Ectodermal cell (in vitro differentiated cells): ENCODE data around the gene MYO1H. TPM values are rescaled to one million over a fixed set of nuclear protein-coding genes. Genes with fewer than 3 reads are reported as not detected.
A peak's percentile ranks its signal among the peaks of the same experiment; 100 is the strongest.

ENCODE experiments used
- H3K27ac ChIP-seq: 2 replicates; pipeline ENCODE4 v1.7.0; 2013; ENCODE audit warnings: mild to moderate bottlenecking, low read depth, low read length; ENCODE audit not compliant: insufficient read depth, poor library complexity, severe bottlenecking
- H3K27me3 ChIP-seq: 2 replicates; pipeline ENCODE4 v1.7.0; 2013; ENCODE audit warnings: mild to moderate bottlenecking, low read length; ENCODE audit not compliant: insufficient read depth, control insufficient read depth, poor library complexity, severe bottlenecking
- H3K36me3 ChIP-seq: one replicate; pipeline ENCODE4 v1.7.0; 2013; ENCODE audit warnings: low read length; ENCODE audit not compliant: control insufficient read depth, insufficient read depth
- H3K4me1 ChIP-seq: one replicate; pipeline ENCODE4 v1.7.0; 2013; ENCODE audit warnings: low read length; ENCODE audit not compliant: control insufficient read depth, insufficient read depth
- H3K4me3 ChIP-seq: 2 replicates; pipeline ENCODE4 v1.7.0; 2013; ENCODE audit warnings: low read depth, low read length, control low read depth; ENCODE audit not compliant: insufficient read depth
- H3K9me3 ChIP-seq: 2 replicates; pipeline ENCODE4 v1.7.0; 2013; ENCODE audit warnings: mild to moderate bottlenecking, low read length, moderate library complexity; ENCODE audit not compliant: control insufficient read depth
- WGBS, 2 experiments: methylation state at CpG; one replicate each; pipeline ENCODE4 v1.1.7; 2013; ENCODE audit warnings: missing lambda C conversion rate in 2 of 2; 5-methylcytosine and 5-hydroxymethylcytosine counted together
- polyA plus RNA-seq, 4 experiments: library from polyadenylated mRNA; stranded (reverse); fragments of 50-300 nt; gene quantifications; one replicate each; pipeline ENCODE4 v1.2.3, GENCODE V29; 2013

Gene MYO1H
- polyA plus RNA-seq (2013, experiment 1 of 4), result not detected
- polyA plus RNA-seq (2013, experiment 2 of 4), result not detected
- polyA plus RNA-seq (2013, experiment 3 of 4), result not detected
- not detected for polyA plus RNA-seq (2013, experiment 4 of 4)

- H3K4me3 ChIP-seq, result no peak within 1 kb of the TSS
- no peaks in the 10 kb centered on the region for H3K27me3 ChIP-seq
- 93 to 95% methylated on average over 8 of the region's 8 CpGs for WGBS, 2 experiments
- no peaks in the 10 kb centered on the region for H3K36me3 ChIP-seq
- H3K4me1 ChIP-seq, result no peaks in the 10 kb centered on the region
- H3K9me3 ChIP-seq, result no peaks in the 10 kb centered on the region
- H3K27ac ChIP-seq, result no peak within 1 kb of the TSS
Measured at GRCh38 chr12:109347589-109347988, at the start of gene MYO1H. TSS of gene MYO1H (plus strand) at chr12:109347900. CDS start at chr12:109347961, 61 bp downstream.

- Histone ChIP-seq H3K4me1 (peaks cover 3% of the 10 kb centered on the region), H3K27me3 (no peaks in the 10 kb centered on the region), H3K36me3 (no peaks in the 10 kb centered on the region), H3K27ac (no peak overlapping the region), H3K9me3 (no peaks in the 10 kb centered on the region), H3K4me3 (no peak overlapping the region)
- 88 to 96% methylated on average over 7 of the region's 7 CpGs for WGBS, 2 experiments
Measured at GRCh38 chr12:109299849-109300248, 47.9 kb upstream of the MYO1H start.

- Histone ChIP-seq H3K4me3 (no peak overlapping the region), H3K9me3 (no peaks in the 10 kb centered on the region), H3K36me3 (no peaks in the 10 kb centered on the region), H3K27me3 (peaks cover 10% of the 10 kb centered on the region), H3K4me1 (peaks cover 3% of the 10 kb centered on the region), H3K27ac (no peak overlapping the region)
- WGBS, 2 experiments, result 77 to 85% methylated on average over 3 of the region's 3 CpGs
Measured at GRCh38 chr12:109301643-109302168, 46.0 kb upstream of the MYO1H start.

GRCh38 chr12:109302358-109302757, 45.3 kb upstream of the MYO1H start:
- Histone ChIP-seq H3K4me1 (peaks cover 3% of the 10 kb centered on the region), H3K27me3 (peaks cover 16% of the 10 kb centered on the region), H3K4me3 (no peak overlapping the region), H3K36me3 (no peaks in the 10 kb centered on the region), H3K9me3 (no peaks in the 10 kb centered on the region), H3K27ac (no peak overlapping the region)
- WGBS, 2 experiments, result 76 to 86% methylated on average over 2 of the region's 2 CpGs

GRCh38 chr12:109302770-109303169, 44.9 kb upstream of the MYO1H start:
- H3K27ac ChIP-seq, result no peak overlapping the region
- H3K4me1 ChIP-seq, result peaks cover 3% of the 10 kb centered on the region
- H3K36me3 ChIP-seq, result no peaks in the 10 kb centered on the region
- 67 to 82% methylated on average over 4 to 5 of the region's 5 CpGs for WGBS, 2 experiments
- H3K27me3 ChIP-seq, result peaks cover 21% of the 10 kb centered on the region
- no peak overlapping the region for H3K4me3 ChIP-seq
- no peaks in the 10 kb centered on the region for H3K9me3 ChIP-seq

- Histone ChIP-seq H3K36me3 (no peaks in the 10 kb centered on the region), H3K9me3 (no peaks in the 10 kb centered on the region), H3K27ac (no peak overlapping the region), H3K4me3 (no peak overlapping the region), H3K4me1 (peaks cover 3% of the 10 kb centered on the region), H3K27me3 (peaks cover 38% of the 10 kb centered on the region)
- 59 to 64% methylated on average over 8 of the region's 8 CpGs for whole genome bisulfite sequencing, 2 experiments
Measured at GRCh38 chr12:109304485-109304884, 43.2 kb upstream of the MYO1H start.

GRCh38 chr12:109305547-109305946, 42.2 kb upstream of the MYO1H start:
- no peaks in the 10 kb centered on the region for H3K9me3 ChIP-seq
- no peak overlapping the region for H3K4me3 ChIP-seq
- H3K27me3 ChIP-seq, result peaks cover 48% of the 10 kb centered on the region
- H3K4me1 ChIP-seq, result peaks cover 8% of the 10 kb centered on the region
- H3K36me3 ChIP-seq, result no peaks in the 10 kb centered on the region
- 84 to 86% methylated on average over 6 of the region's 6 CpGs for WGBS, 2 experiments
- no peak overlapping the region for H3K27ac ChIP-seq

GRCh38 chr12:109307051-109307450, 40.6 kb upstream of the MYO1H start:
- peaks cover 8% of the 10 kb centered on the region for H3K4me1 ChIP-seq
- WGBS, 2 experiments, result 57 to 62% methylated on average over 9 of the region's 9 CpGs

GRCh38 chr12:109308534-109309380, 38.9 kb upstream of the MYO1H start, which contains the start of gene FOXN4:
TSS of gene FOXN4 (minus strand) at chr12:109309284. CDS start at chr12:109308321, 963 bp downstream.
- H3K27me3 ChIP-seq, result peaks cover 76% of the 10 kb centered on the region
- no peaks in the 10 kb centered on the region for H3K36me3 ChIP-seq
- 8% methylated on average over 40 to 43 of the region's 43 CpGs for WGBS, 2 experiments

More at GRCh38 chr12:109307051-109307450, 40.6 kb upstream of the MYO1H start:
- Histone ChIP-seq H3K27me3 (peaks cover 63% of the 10 kb centered on the region), H3K27ac (no peak overlapping the region), H3K36me3 (no peaks in the 10 kb centered on the region), H3K9me3 (no peaks in the 10 kb centered on the region), H3K4me3 (no peak overlapping the region)

More at GRCh38 chr12:109308534-109309380, 38.9 kb upstream of the MYO1H start, which contains the start of gene FOXN4:
- H3K4me3 ChIP-seq, result peak within 1 kb of the TSS; percentile 25
- H3K9me3 ChIP-seq, result no peaks in the 10 kb centered on the region
- peaks cover 8% of the 10 kb centered on the region for H3K4me1 ChIP-seq
- H3K27ac ChIP-seq, result no peak within 1 kb of the TSS
